ENCODE data around the gene ZBTB7C.

ZBTB7C gene

GRCh38 chr18:48304906-48305693, 104.1 kb downstream of the ZBTB7C start:
- H3K4me3 ChIP-seq (ENCODE audit: low read length) = no peak overlapping the region
- H3K9me3 ChIP-seq (ENCODE audit: control insufficient read depth, insufficient read depth, low read length) = no peaks in the 10 kb centered on the region
- H3K27me3 ChIP-seq (ENCODE audit: control insufficient read depth, insufficient read depth, low read length) = no peaks in the 10 kb centered on the region
- no peaks in the 10 kb centered on the region for H3K36me3 ChIP-seq (ENCODE audit: control insufficient read depth, insufficient read depth, low read length)
- WGBS (ENCODE audit: insufficient coverage, insufficient read length) = no CpG with 5 or more reads among the region's 16 CpGs
- DNase-seq (ENCODE audit: low read depth, low spot score) = no peak
- no peak overlapping the region for H3K27ac ChIP-seq (ENCODE audit: low read length)
- H3K4me1 ChIP-seq (ENCODE audit: control insufficient read depth, insufficient read depth, low read length) = peaks cover 2% of the 10 kb centered on the region; the same call in 1 of the 2 replicates

GRCh38 chr18:48303883-48304282, 105.3 kb downstream of the ZBTB7C start:
- H3K27ac ChIP-seq (ENCODE audit: low read length) = no peak overlapping the region
- no peaks in the 10 kb centered on the region for H3K9me3 ChIP-seq (ENCODE audit: control insufficient read depth, insufficient read depth, low read length)
- peaks cover 2% of the 10 kb centered on the region; the same call in 1 of the 2 replicates for H3K4me1 ChIP-seq (ENCODE audit: control insufficient read depth, insufficient read depth, low read length)
- no peaks in the 10 kb centered on the region for H3K36me3 ChIP-seq (ENCODE audit: control insufficient read depth, insufficient read depth, low read length)
- WGBS (ENCODE audit: insufficient coverage, insufficient read length) = no CpG with 5 or more reads among the region's 3 CpGs
- no peaks in the 10 kb centered on the region for H3K27me3 ChIP-seq (ENCODE audit: control insufficient read depth, insufficient read depth, low read length)
- DNase-seq (ENCODE audit: low read depth, low spot score) = no peak
- H3K4me3 ChIP-seq (ENCODE audit: low read length) = no peak overlapping the region

GRCh38 chr18:48302736-48303135, 106.4 kb downstream of the ZBTB7C start:
- H3K27me3 ChIP-seq (ENCODE audit: control insufficient read depth, insufficient read depth, low read length) = no peaks in the 10 kb centered on the region
- no peak for DNase-seq (ENCODE audit: low read depth, low spot score)
- H3K9me3 ChIP-seq (ENCODE audit: control insufficient read depth, insufficient read depth, low read length) = no peaks in the 10 kb centered on the region
- H3K4me1 ChIP-seq (ENCODE audit: control insufficient read depth, insufficient read depth, low read length) = peaks cover 2% of the 10 kb centered on the region; the same call in 1 of the 2 replicates
- H3K36me3 ChIP-seq (ENCODE audit: control insufficient read depth, insufficient read depth, low read length) = no peaks in the 10 kb centered on the region
- H3K4me3 ChIP-seq (ENCODE audit: low read length) = no peak overlapping the region
- no CpG with 5 or more reads among the region's 3 CpGs for WGBS (ENCODE audit: insufficient coverage, insufficient read length)
- no peak overlapping the region for H3K27ac ChIP-seq (ENCODE audit: low read length)

- Histone ChIP-seq H3K36me3 (ENCODE audit: control insufficient read depth, insufficient read depth, low read length) (no peaks in the 10 kb centered on the region), H3K4me3 (ENCODE audit: low read length) (no peak overlapping the region), H3K4me1 (ENCODE audit: control insufficient read depth, insufficient read depth, low read length) (peaks cover 2% of the 10 kb centered on the region; the same call in 1 of the 2 replicates), H3K27me3 (ENCODE audit: control insufficient read depth, insufficient read depth, low read length) (no peaks in the 10 kb centered on the region), H3K27ac (ENCODE audit: low read length) (no peak overlapping the region), H3K9me3 (ENCODE audit: control insufficient read depth, insufficient read depth, low read length) (no peaks in the 10 kb centered on the region)
- DNase-seq (ENCODE audit: low read depth, low spot score) = no peak
- WGBS (ENCODE audit: insufficient coverage, insufficient read length) = no CpG with 5 or more reads among the region's 6 CpGs
Observed at GRCh38 chr18:48300463-48300961, 108.7 kb downstream of the ZBTB7C start.

- Histone ChIP-seq H3K4me3 (ENCODE audit: low read length) (no peak overlapping the region), H3K4me1 (ENCODE audit: control insufficient read depth, insufficient read depth, low read length) (peaks cover 7% of the 10 kb centered on the region), H3K9me3 (ENCODE audit: control insufficient read depth, insufficient read depth, low read length) (no peaks in the 10 kb centered on the region), H3K27me3 (ENCODE audit: control insufficient read depth, insufficient read depth, low read length) (no peaks in the 10 kb centered on the region), H3K27ac (ENCODE audit: low read length) (no peak overlapping the region), H3K36me3 (ENCODE audit: control insufficient read depth, insufficient read depth, low read length) (no peaks in the 10 kb centered on the region)
- no peak for DNase-seq (ENCODE audit: low read depth, low spot score)
- no CpG with 5 or more reads among the region's 4 CpGs for WGBS (ENCODE audit: insufficient coverage, insufficient read length)
Observed at GRCh38 chr18:48297139-48297538, 112.0 kb downstream of the ZBTB7C start.

GRCh38 chr18:48296581-48296980, 112.6 kb downstream of the ZBTB7C start:
- H3K4me1 ChIP-seq (ENCODE audit: control insufficient read depth, insufficient read depth, low read length) = peaks cover 7% of the 10 kb centered on the region
- no peaks in the 10 kb centered on the region for H3K9me3 ChIP-seq (ENCODE audit: control insufficient read depth, insufficient read depth, low read length)
- H3K36me3 ChIP-seq (ENCODE audit: control insufficient read depth, insufficient read depth, low read length) = no peaks in the 10 kb centered on the region
- no peaks in the 10 kb centered on the region for H3K27me3 ChIP-seq (ENCODE audit: control insufficient read depth, insufficient read depth, low read length)
- H3K27ac ChIP-seq (ENCODE audit: low read length) = no peak overlapping the region
- no peak for DNase-seq (ENCODE audit: low read depth, low spot score)
- no CpG with 5 or more reads among the region's 13 CpGs for WGBS (ENCODE audit: insufficient coverage, insufficient read length)
- no peak overlapping the region for H3K4me3 ChIP-seq (ENCODE audit: low read length)

- H3K36me3 ChIP-seq (ENCODE audit: control insufficient read depth, insufficient read depth, low read length) = no peaks in the 10 kb centered on the region
- no peak for DNase-seq (ENCODE audit: low read depth, low spot score)
- WGBS (ENCODE audit: insufficient coverage, insufficient read length) = no CpG with 5 or more reads among the region's 10 CpGs
Observed at GRCh38 chr18:48295586-48296311, 113.4 kb downstream of the ZBTB7C start.

GRCh38 chr18:48294899-48295585, 114.1 kb downstream of the ZBTB7C start:
- H3K36me3 ChIP-seq (ENCODE audit: control insufficient read depth, insufficient read depth, low read length) = no peaks in the 10 kb centered on the region
- no peak for DNase-seq (ENCODE audit: low read depth, low spot score)
- no peak overlapping the region for H3K27ac ChIP-seq (ENCODE audit: low read length)
- H3K4me3 ChIP-seq (ENCODE audit: low read length) = no peak overlapping the region
- H3K27me3 ChIP-seq (ENCODE audit: control insufficient read depth, insufficient read depth, low read length) = no peaks in the 10 kb centered on the region
- peaks cover 7% of the 10 kb centered on the region for H3K4me1 ChIP-seq (ENCODE audit: control insufficient read depth, insufficient read depth, low read length)
- no CpG with 5 or more reads among the region's 12 CpGs for WGBS (ENCODE audit: insufficient coverage, insufficient read length)
- no peaks in the 10 kb centered on the region for H3K9me3 ChIP-seq (ENCODE audit: control insufficient read depth, insufficient read depth, low read length)

More at GRCh38 chr18:48295586-48296311, 113.4 kb downstream of the ZBTB7C start:
- no peaks in the 10 kb centered on the region for H3K9me3 ChIP-seq (ENCODE audit: control insufficient read depth, insufficient read depth, low read length)
- H3K27ac ChIP-seq (ENCODE audit: low read length) = no peak overlapping the region
- no peak overlapping the region for H3K4me3 ChIP-seq (ENCODE audit: low read length)
- H3K4me1 ChIP-seq (ENCODE audit: control insufficient read depth, insufficient read depth, low read length) = peaks cover 7% of the 10 kb centered on the region
- H3K27me3 ChIP-seq (ENCODE audit: control insufficient read depth, insufficient read depth, low read length) = no peaks in the 10 kb centered on the region

GRCh38 chr18:48293954-48294898, 115.0 kb downstream of the ZBTB7C start:
- Histone ChIP-seq H3K4me3 (ENCODE audit: low read length) (no peak overlapping the region), H3K36me3 (ENCODE audit: control insufficient read depth, insufficient read depth, low read length) (no peaks in the 10 kb centered on the region), H3K27me3 (ENCODE audit: control insufficient read depth, insufficient read depth, low read length) (no peaks in the 10 kb centered on the region), H3K27ac (ENCODE audit: low read length) (no peak overlapping the region), H3K4me1 (ENCODE audit: control insufficient read depth, insufficient read depth, low read length) (peaks cover 7% of the 10 kb centered on the region), H3K9me3 (ENCODE audit: control insufficient read depth, insufficient read depth, low read length) (no peaks in the 10 kb centered on the region)
- no peak for DNase-seq (ENCODE audit: low read depth, low spot score)
- WGBS (ENCODE audit: insufficient coverage, insufficient read length) = no CpG with 5 or more reads among the region's 16 CpGs

Data from iPS DF 6.9 (cell line).